Cerebellar cortex (tissue), 1 donor: ENCODE results near the gene OFD1.

Experiments
- DNase-seq: peaks from one replicate; pipeline ENCODE4 v3.0.0-alpha.2; 2015; ENCODE audit warnings: low spot score

Gene OFD1

GRCh38 chrX:13752141-13752540 lies 17.6 kb downstream of the OFD1 start:
- DNase-seq, result no peak

GRCh38 chrX:13752646-13753045 lies 18.1 kb downstream of the OFD1 start:
- no peak for DNase-seq

- no peak for DNase-seq
Measured at GRCh38 chrX:13754765-13755164, 20.2 kb downstream of the OFD1 start.

- DNase-seq, result no peak
Measured at GRCh38 chrX:13755254-13755653, 20.7 kb downstream of the OFD1 start.

- no peak for DNase-seq
Measured at GRCh38 chrX:13756381-13756780, 21.8 kb downstream of the OFD1 start.

- DNase-seq, result no peak
Measured at GRCh38 chrX:13759152-13759718, 24.7 kb downstream of the OFD1 start.

- DNase-seq, result no peak
Measured at GRCh38 chrX:13760426-13760825, 25.9 kb downstream of the OFD1 start.

GRCh38 chrX:13761606-13762414 lies 27.3 kb downstream of the OFD1 start:
- no peak for DNase-seq

- DNase-seq, result no peak
Measured at GRCh38 chrX:13763489-13763888, 28.9 kb downstream of the OFD1 start.

- DNase-seq, result no peak
Measured at GRCh38 chrX:13764281-13764680, 29.7 kb downstream of the OFD1 start.

- peak; percentile 82 for DNase-seq
Measured at GRCh38 chrX:13764765-13765164, 30.2 kb downstream of the OFD1 start.

GRCh38 chrX:13768939-13769338 lies 34.4 kb downstream of the OFD1 start:
- DNase-seq, result no peak

GRCh38 chrX:13770013-13770535 lies 35.5 kb downstream of the OFD1 start:
- DNase-seq, result no peak

- DNase-seq, result no peak
Measured at GRCh38 chrX:13774696-13775095, 40.1 kb downstream of the OFD1 start.

GRCh38 chrX:13775837-13776236 lies 41.3 kb downstream of the OFD1 start:
- no peak for DNase-seq

GRCh38 chrX:13776387-13776786 lies 41.8 kb downstream of the OFD1 start:
- no peak for DNase-seq

- no peak for DNase-seq
Measured at GRCh38 chrX:13778916-13779315, 44.4 kb downstream of the OFD1 start.

GRCh38 chrX:13780868-13781427 lies 46.4 kb downstream of the OFD1 start:
- DNase-seq, result peak; percentile 31

- no peak for DNase-seq
Measured at GRCh38 chrX:13786048-13786447, 51.5 kb downstream of the OFD1 start.

GRCh38 chrX:13790206-13791131 lies 55.9 kb downstream of the OFD1 start:
- DNase-seq, result no peak

- DNase-seq, result no peak
Measured at GRCh38 chrX:13791145-13791544, 56.6 kb downstream of the OFD1 start.

- DNase-seq, result no peak
Measured at GRCh38 chrX:13791559-13791958, 57.0 kb downstream of the OFD1 start.
